Esophagus squamous epithelium (tissue), 5 donors: ENCODE results near the gene APOA1. TPM values are rescaled to one million over a fixed set of nuclear protein-coding genes. Genes with fewer than 3 reads are reported as not detected.

Experiments
- DNase-seq: peaks from one replicate; lab custom pipeline; 2025; lab: John Stamatoyannopoulos, UW
- H3K27ac ChIP-seq, 4 donors: fragments of 200-600 bp; sonication (generic); one replicate each; pipeline ENCODE4 v1.5.1; 2016 to 2019; ENCODE audit warnings: mild to moderate bottlenecking in 1 of 4
- H3K27me3 ChIP-seq, 4 donors: fragments of 200-600 bp; sonication (generic); 1 replicate in 3 of 4; 2 replicates in 1 of 4; pipeline versions ENCODE4 v1.5.1 to v1.6.0; 2017 to 2021; ENCODE audit warnings: antibody characterized with exemption in 1 of 4
- H3K36me3 ChIP-seq, 3 donors: fragments of 200-600 bp; sonication (generic); one replicate each; pipeline ENCODE4 v1.5.1; 2016 to 2019
- H3K4me1 ChIP-seq, 3 donors: fragments of 200-600 bp; sonication (generic); one replicate each; pipeline ENCODE4 v1.5.1; 2017 to 2019
- H3K4me3 ChIP-seq, 4 donors: fragments of 200-600 bp; sonication (generic); 1 replicate in 3 of 4; 2 replicates in 1 of 4; pipeline ENCODE4 v1.5.1; 2016 to 2019; ENCODE audit warnings: mild to moderate bottlenecking in 2 of 4, moderate library complexity in 1 of 4
- H3K9me3 ChIP-seq, 3 donors: fragments of 200-600 bp; sonication (generic); one replicate each; pipeline ENCODE4 v1.5.1; 2016 to 2019
- CTCF ChIP-seq, 6 experiments: fragments of 450-650 bp in 4 of 6; fragments of 200-600 bp in 2 of 6; sonication (generic) in 2 of 6; IDR thresholded peaks; one replicate each; pipeline ENCODE4 v1.5.1; 2016 to 2019; ENCODE audit warnings: antibody characterized with exemption in 6 of 6, mild to moderate bottlenecking in 4 of 6, moderate library complexity in 4 of 6
- POLR2A ChIP-seq, 4 donors: fragments of 450-650 bp; IDR thresholded peaks; one replicate each; pipeline ENCODE4 v1.6.1; 2017; ENCODE audit warnings: antibody characterized with exemption in 4 of 4, mild to moderate bottlenecking in 4 of 4, moderate library complexity in 3 of 4
- WGBS, 2 donors: methylation state at CpG; one replicate each; pipeline ENCODE4 v1.1.5; 2018; 5-methylcytosine and 5-hydroxymethylcytosine counted together
- intact Hi-C: fragments of 100-400 bp; cut with DNase I; formaldehyde crosslinking; loops from one replicate; pipeline ENCODE4 v1.15.0; 2022
- total RNA-seq, 4 donors: library from RNA; depleted of rRNA; stranded (reverse); fragments of >200 nt; gene quantifications; one replicate each; pipeline ENCODE4 v1.1.0, GENCODE V29; 2016
- donor health status: DM: yes; HTN: yes; CAD: no.

The APOA1 gene
- total RNA-seq, 4 donors from 2014 or later: not detected

GRCh38 chr11:116800610-116801009 is 36.8 kb downstream of the APOA1 start:
- DNase-seq: no peak
- TF ChIP-seq POLR2A (IDR thresholded peaks at IDR 0.05) (no peak), CTCF (IDR thresholded peaks at IDR 0.05) (no peak)
- peaks cover 0 to 4% (median 0%) of the 10 kb centered on the region in 4 donors for H3K27me3 ChIP-seq
- H3K9me3 ChIP-seq: no peaks in the 10 kb centered on the region
- no peak overlapping the region for H3K27ac ChIP-seq
- WGBS, 2 donors: 91 to 93% methylated on average over 2 of the region's 2 CpGs
- intact Hi-C loops: no loop called here
- H3K4me3 ChIP-seq: no peak overlapping the region
- no peaks in the 10 kb centered on the region for H3K36me3 ChIP-seq
- H3K4me1 ChIP-seq: no peaks in the 10 kb centered on the region

- Histone ChIP-seq H3K9me3 (no peaks in the 10 kb centered on the region), H3K36me3 (no peaks in the 10 kb centered on the region), H3K4me3 (no peak overlapping the region), H3K4me1 (no peaks in the 10 kb centered on the region), H3K27ac (no peak overlapping the region), H3K27me3 (peaks cover 0 to 4% (median 0%) of the 10 kb centered on the region in 4 donors)
- 56 to 73% methylated on average over 4 to 5 of the region's 5 CpGs for WGBS, 2 donors
- DNase-seq: no peak
- TF ChIP-seq CTCF (IDR thresholded peaks at IDR 0.05): no peak
- TF ChIP-seq POLR2A (IDR thresholded peaks at IDR 0.05): no peak
- intact Hi-C loops: loop anchor here (5.0 kb wide), 1 partner anchor 309 kb away; no protein-coding TSS in a partner anchor
Observed at GRCh38 chr11:116798368-116798767, 39.1 kb downstream of the APOA1 start.

GRCh38 chr11:116797816-116798215 is 39.6 kb downstream of the APOA1 start:
- WGBS, 2 donors: 90 to 92% methylated on average over 5 of the region's 5 CpGs
- intact Hi-C loops: loop anchor here (5.0 kb wide), 1 partner anchor 309 kb away; no protein-coding TSS in a partner anchor

GRCh38 chr11:116796548-116796947 is 40.9 kb downstream of the APOA1 start:
- TF ChIP-seq CTCF (IDR thresholded peaks at IDR 0.05) (no peak), POLR2A (IDR thresholded peaks at IDR 0.05) (no peak)
- H3K36me3 ChIP-seq: no peaks in the 10 kb centered on the region
- intact Hi-C loops: loop anchor here (5.0 kb wide), 1 partner anchor 311 kb away; no protein-coding TSS in a partner anchor
- no peaks in the 10 kb centered on the region for H3K9me3 ChIP-seq
- DNase-seq: no peak
- no peak overlapping the region for H3K4me3 ChIP-seq
- WGBS, 2 donors: 78 to 80% methylated on average over 1 of the region's 1 CpG
- peaks cover under 1 to 4% (median 2%) of the 10 kb centered on the region in 3 donors for H3K4me1 ChIP-seq
- peaks cover 0 to 4% (median 0%) of the 10 kb centered on the region in 4 donors for H3K27me3 ChIP-seq
- no peak overlapping the region for H3K27ac ChIP-seq

More at GRCh38 chr11:116797816-116798215, 39.6 kb downstream of the APOA1 start:
- H3K4me1 ChIP-seq: no peaks in the 10 kb centered on the region
- H3K27me3 ChIP-seq: peaks cover 0 to 4% (median 0%) of the 10 kb centered on the region in 4 donors
- no peaks in the 10 kb centered on the region for H3K9me3 ChIP-seq
- no peak overlapping the region for H3K27ac ChIP-seq
- DNase-seq: no peak
- no peak for TF ChIP-seq CTCF (IDR thresholded peaks at IDR 0.05)
- no peak for TF ChIP-seq POLR2A (IDR thresholded peaks at IDR 0.05)
- H3K36me3 ChIP-seq: no peaks in the 10 kb centered on the region
- H3K4me3 ChIP-seq: no peak overlapping the region

GRCh38 chr11:116794851-116795250 is 42.6 kb downstream of the APOA1 start:
- Histone ChIP-seq H3K27me3 (peaks cover 0 to 15% (median 0%) of the 10 kb centered on the region in 4 donors), H3K27ac (no peak overlapping the region), H3K36me3 (no peaks in the 10 kb centered on the region), H3K9me3 (no peaks in the 10 kb centered on the region), H3K4me1 (peaks cover 5 to 10% (median 7%) of the 10 kb centered on the region in 3 donors), H3K4me3 (no peak overlapping the region)
- no peak for DNase-seq
- TF ChIP-seq POLR2A (IDR thresholded peaks at IDR 0.05): no peak
- TF ChIP-seq CTCF (IDR thresholded peaks at IDR 0.05): no peak
- intact Hi-C loops: loop anchor here (5.0 kb wide), 1 partner anchor 312 kb away; no protein-coding TSS in a partner anchor
- WGBS, 2 donors: 72 to 78% methylated on average over 2 of the region's 2 CpGs
